ENCODE measurements around the gene BHLHE41.

Gene BHLHE41

DNA sequence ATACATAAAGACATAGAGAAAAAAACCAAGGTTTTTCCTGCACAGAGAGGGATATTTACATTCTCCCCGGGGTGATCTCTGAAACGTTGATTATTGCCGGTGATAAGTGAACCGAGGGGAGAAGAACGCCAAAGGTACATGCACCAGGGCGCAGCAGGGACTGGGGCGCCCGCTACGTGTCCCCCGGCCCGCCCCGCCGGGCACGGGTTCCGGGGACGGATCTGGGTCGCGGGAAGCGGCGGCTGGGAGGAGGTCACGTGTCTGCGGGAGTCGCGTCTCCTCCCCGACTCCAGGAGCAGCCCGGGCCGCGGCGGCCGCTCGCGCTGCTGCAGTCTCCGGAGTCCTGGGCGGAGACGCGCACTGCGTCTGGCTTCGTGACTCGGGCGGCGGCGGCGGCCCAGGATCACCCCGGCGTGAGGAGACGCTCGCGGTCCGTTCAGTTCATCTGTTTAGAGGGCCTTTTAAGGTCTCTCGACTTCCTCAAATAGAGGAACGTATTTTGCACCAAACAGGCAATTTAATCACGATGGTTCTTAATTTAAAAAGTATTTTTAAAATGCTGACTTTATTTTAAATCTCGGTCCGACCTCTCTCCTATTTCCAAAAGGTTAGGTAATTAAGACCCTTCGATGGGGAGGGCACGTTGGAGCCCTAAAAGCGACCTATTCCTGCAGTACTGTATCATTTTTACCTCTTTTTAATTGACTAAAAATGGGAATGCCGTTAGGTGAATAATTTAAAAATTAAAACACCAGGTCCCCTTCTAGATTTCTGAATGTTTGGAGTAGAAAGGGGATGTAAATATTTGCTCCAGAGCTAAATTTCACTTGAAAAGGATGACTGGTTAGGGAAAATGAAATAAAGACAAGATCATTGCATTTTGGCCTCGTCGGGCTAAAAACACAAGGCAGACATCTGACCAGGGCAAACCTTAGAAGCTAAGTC lies 1.8 kb upstream of the BHLHE41 start:
- Histone ChIP-seq H4K8ac (ENCODE audit: low read depth, low read length) (no peak overlapping the region), H3K9ac (ENCODE audit: low read length) (peak overlapping the region; percentile 4), H3K27ac (ENCODE audit: low read depth, low read length) (no peak overlapping the region), H3K36me3 (ENCODE audit: control insufficient read depth, insufficient read depth, low read length) (no peaks in the 10 kb centered on the region), H3K4me1 (ENCODE audit: control insufficient read depth, low read depth, low read length) (no peaks in the 10 kb centered on the region), H3K18ac (ENCODE audit: low read length) (no peak overlapping the region), H3K4me2 (ENCODE audit: low read length) (peak overlapping the region; percentile 44), H2BK120ac (ENCODE audit: low read depth, low read length) (no peak overlapping the region), H2AK5ac (ENCODE audit: low read length) (no peak overlapping the region), H2BK15ac (replicated peaks; ENCODE audit: low read depth) (no peak overlapping the region), H3K79me2 (ENCODE audit: control insufficient read depth, insufficient read depth, low read length) (no peaks in the 10 kb centered on the region), H3K4me3 (ENCODE audit: low read length) (peak overlapping the region; percentile 9), H4K5ac (ENCODE audit: low read length) (no peak overlapping the region), H3K79me1 (ENCODE audit: low read length) (no peaks in the 10 kb centered on the region), H3K56ac (ENCODE audit: low read length) (peak overlapping the region; percentile 65), H2BK5ac (ENCODE audit: low read length) (no peak overlapping the region), H3K27me3 (ENCODE audit: insufficient read depth, low read length, poor library complexity) (peaks cover 43% of the 10 kb centered on the region), H3K4ac (ENCODE audit: low read depth, low read length) (no peak overlapping the region), H3K23ac (ENCODE audit: low read length) (no peak overlapping the region)
- no CpG with 5 or more reads among the region's 60 CpGs for whole genome bisulfite sequencing (ENCODE audit: extremely low coverage, insufficient coverage, low lambda C conversion rate)
- DNase-seq = peak; percentile 84

GRCh38 chr12:26125400-26126339 lies 833 bp upstream of the BHLHE41 start:
- Histone ChIP-seq H3K27me3 (ENCODE audit: insufficient read depth, low read length, poor library complexity) (peaks cover 50% of the 10 kb centered on the region), H3K4me1 (ENCODE audit: control insufficient read depth, low read depth, low read length) (no peaks in the 10 kb centered on the region)
- no CpG with 5 or more reads among the region's 66 CpGs for WGBS (ENCODE audit: extremely low coverage, insufficient coverage, low lambda C conversion rate)

DNA sequence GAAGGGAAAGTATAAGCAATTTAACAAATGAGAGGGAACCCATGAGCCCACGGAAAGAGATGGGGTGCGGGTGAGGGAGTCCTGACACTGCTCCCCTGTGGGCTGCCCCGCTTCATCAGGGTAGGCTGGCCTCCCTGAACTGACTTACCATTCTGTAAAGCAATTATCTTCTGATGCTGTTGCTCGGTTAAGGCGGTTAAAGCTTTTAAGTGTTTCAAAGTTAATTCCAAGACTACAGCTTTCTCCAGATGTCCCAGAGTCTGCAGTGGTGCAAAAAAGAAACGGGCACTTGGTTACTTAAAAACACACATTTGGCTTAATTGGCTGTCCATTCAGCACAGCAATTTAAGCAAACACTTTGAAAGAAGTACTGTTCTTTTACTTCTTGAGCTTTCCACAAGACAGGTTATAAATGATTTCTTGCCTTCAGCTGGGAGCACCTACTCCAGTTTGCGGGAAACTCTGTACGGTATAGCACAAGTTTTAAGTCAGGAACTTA lies 1.3 kb downstream of the BHLHE41 start:
- Histone ChIP-seq H2BK120ac (ENCODE audit: low read depth, low read length) (no peak overlapping the region), H3K4me2 (ENCODE audit: low read length) (no peak overlapping the region), H2BK5ac (ENCODE audit: low read length) (no peak overlapping the region), H3K23ac (ENCODE audit: low read length) (no peak overlapping the region), H2AK5ac (ENCODE audit: low read length) (no peak overlapping the region), H3K18ac (ENCODE audit: low read length) (no peak overlapping the region), H3K4me1 (ENCODE audit: control insufficient read depth, low read depth, low read length) (no peaks in the 10 kb centered on the region), H3K27ac (ENCODE audit: low read depth, low read length) (no peak overlapping the region), H3K4ac (ENCODE audit: low read depth, low read length) (no peak overlapping the region), H3K79me2 (ENCODE audit: control insufficient read depth, insufficient read depth, low read length) (no peaks in the 10 kb centered on the region), H3K27me3 (ENCODE audit: insufficient read depth, low read length, poor library complexity) (peaks cover 51% of the 10 kb centered on the region), H3K56ac (ENCODE audit: low read length) (no peak overlapping the region), H3K9ac (ENCODE audit: low read length) (no peak overlapping the region), H4K8ac (ENCODE audit: low read depth, low read length) (no peak overlapping the region), H2BK15ac (replicated peaks; ENCODE audit: low read depth) (no peak overlapping the region), H4K5ac (ENCODE audit: low read length) (no peak overlapping the region), H3K36me3 (ENCODE audit: control insufficient read depth, insufficient read depth, low read length) (no peaks in the 10 kb centered on the region), H3K79me1 (ENCODE audit: low read length) (no peaks in the 10 kb centered on the region), H3K4me3 (ENCODE audit: low read length) (no peak overlapping the region)
- no CpG with 5 or more reads among the region's 8 CpGs for WGBS (ENCODE audit: extremely low coverage, insufficient coverage, low lambda C conversion rate)
- no peak for DNase-seq

More at GRCh38 chr12:26125400-26126339, 833 bp upstream of the BHLHE41 start:
- no peak overlapping the region for H3K27ac ChIP-seq (ENCODE audit: low read depth, low read length)
- no peaks in the 10 kb centered on the region for H3K79me2 ChIP-seq (ENCODE audit: control insufficient read depth, insufficient read depth, low read length)
- no peak overlapping the region for H3K4ac ChIP-seq (ENCODE audit: low read depth, low read length)
- peak overlapping the region; percentile 12 for H3K9ac ChIP-seq (ENCODE audit: low read length)
- H4K8ac ChIP-seq (ENCODE audit: low read depth, low read length) = no peak overlapping the region
- peak; percentile 85 for DNase-seq
- no peak overlapping the region for H2BK15ac ChIP-seq (replicated peaks; ENCODE audit: low read depth)
- no peak overlapping the region for H2BK5ac ChIP-seq (ENCODE audit: low read length)
- peak overlapping the region; percentile 25 for H3K4me3 ChIP-seq (ENCODE audit: low read length)
- no peak overlapping the region for H2AK5ac ChIP-seq (ENCODE audit: low read length)
- peak overlapping the region; percentile 65 for H3K56ac ChIP-seq (ENCODE audit: low read length)
- no peak overlapping the region for H3K23ac ChIP-seq (ENCODE audit: low read length)
- no peak overlapping the region for H3K18ac ChIP-seq (ENCODE audit: low read length)
- no peaks in the 10 kb centered on the region for H3K36me3 ChIP-seq (ENCODE audit: control insufficient read depth, insufficient read depth, low read length)
- peak overlapping the region; percentile 44 for H3K4me2 ChIP-seq (ENCODE audit: low read length)
- no peaks in the 10 kb centered on the region for H3K79me1 ChIP-seq (ENCODE audit: low read length)
- H2BK120ac ChIP-seq (ENCODE audit: low read depth, low read length) = no peak overlapping the region
- no peak overlapping the region for H4K5ac ChIP-seq (ENCODE audit: low read length)

- H2BK5ac ChIP-seq (ENCODE audit: low read length) = no peak overlapping the region
- H3K23ac ChIP-seq (ENCODE audit: low read length) = no peak overlapping the region
- no peak overlapping the region for H4K5ac ChIP-seq (ENCODE audit: low read length)
- H3K9ac ChIP-seq (ENCODE audit: low read length) = peak overlapping the region; percentile 37
- H3K27me3 ChIP-seq (ENCODE audit: insufficient read depth, low read length, poor library complexity) = peaks cover 48% of the 10 kb centered on the region
- H3K4me3 ChIP-seq (ENCODE audit: low read length) = no peak overlapping the region
- H3K79me2 ChIP-seq (ENCODE audit: control insufficient read depth, insufficient read depth, low read length) = no peaks in the 10 kb centered on the region
- peak overlapping the region; percentile 54 for H3K56ac ChIP-seq (ENCODE audit: low read length)
- no peak for DNase-seq
- no peaks in the 10 kb centered on the region for H3K36me3 ChIP-seq (ENCODE audit: control insufficient read depth, insufficient read depth, low read length)
- no peaks in the 10 kb centered on the region for H3K4me1 ChIP-seq (ENCODE audit: control insufficient read depth, low read depth, low read length)
- H2AK5ac ChIP-seq (ENCODE audit: low read length) = no peak overlapping the region
- H3K27ac ChIP-seq (ENCODE audit: low read depth, low read length) = no peak overlapping the region
- no peaks in the 10 kb centered on the region for H3K79me1 ChIP-seq (ENCODE audit: low read length)
- no CpG with 5 or more reads among the region's 69 CpGs for WGBS (ENCODE audit: extremely low coverage, insufficient coverage, low lambda C conversion rate)
- H3K4ac ChIP-seq (ENCODE audit: low read depth, low read length) = no peak overlapping the region
- H3K18ac ChIP-seq (ENCODE audit: low read length) = peak overlapping the region; percentile 34
- no peak overlapping the region for H2BK120ac ChIP-seq (ENCODE audit: low read depth, low read length)
- H2BK15ac ChIP-seq (replicated peaks; ENCODE audit: low read depth) = no peak overlapping the region
- H3K4me2 ChIP-seq (ENCODE audit: low read length) = peak overlapping the region; percentile 51
- H4K8ac ChIP-seq (ENCODE audit: low read depth, low read length) = no peak overlapping the region
Measured at GRCh38 chr12:26122681-26123481, 2.0 kb downstream of the BHLHE41 start.

- Histone ChIP-seq H3K79me2 (ENCODE audit: control insufficient read depth, insufficient read depth, low read length) (no peaks in the 10 kb centered on the region), H3K79me1 (ENCODE audit: low read length) (no peaks in the 10 kb centered on the region), H2BK15ac (replicated peaks; ENCODE audit: low read depth) (no peak overlapping the region), H2BK120ac (ENCODE audit: low read depth, low read length) (no peak overlapping the region), H3K4me1 (ENCODE audit: control insufficient read depth, low read depth, low read length) (no peaks in the 10 kb centered on the region), H3K56ac (ENCODE audit: low read length) (peak overlapping the region; percentile 54), H3K36me3 (ENCODE audit: control insufficient read depth, insufficient read depth, low read length) (no peaks in the 10 kb centered on the region), H4K8ac (ENCODE audit: low read depth, low read length) (no peak overlapping the region), H3K4me3 (ENCODE audit: low read length) (peak overlapping the region; percentile 23), H3K4me2 (ENCODE audit: low read length) (peak overlapping the region; percentile 64), H3K18ac (ENCODE audit: low read length) (peak overlapping the region; percentile 34), H3K9ac (ENCODE audit: low read length) (peak overlapping the region; percentile 45), H3K27ac (ENCODE audit: low read depth, low read length) (no peak overlapping the region), H2BK5ac (ENCODE audit: low read length) (no peak overlapping the region), H3K4ac (ENCODE audit: low read depth, low read length) (no peak overlapping the region), H2AK5ac (ENCODE audit: low read length) (no peak overlapping the region), H3K27me3 (ENCODE audit: insufficient read depth, low read length, poor library complexity) (peaks cover 42% of the 10 kb centered on the region), H4K5ac (ENCODE audit: low read length) (no peak overlapping the region), H3K23ac (ENCODE audit: low read length) (no peak overlapping the region)
- WGBS (ENCODE audit: extremely low coverage, insufficient coverage, low lambda C conversion rate) = no CpG with 5 or more reads among the region's 88 CpGs
- DNase-seq = peak; percentile 19
Measured at GRCh38 chr12:26122061-26122680, 2.7 kb downstream of the BHLHE41 start.
